Esophagus squamous epithelium (tissue), 5 donors: Measurements from ENCODE around the gene TNNC1. TPM values are rescaled to one million over a fixed set of nuclear protein-coding genes. Genes with fewer than 3 reads are reported as not detected.

Experiments used
- DNase-seq: peaks from one replicate; lab custom pipeline; 2025; lab: John Stamatoyannopoulos, UW
- H3K27ac ChIP-seq, 4 donors: fragments of 200-600 bp; sonication (generic); one replicate each; pipeline ENCODE4 v1.5.1; 2016 to 2019; ENCODE audit warnings: mild to moderate bottlenecking in 1 of 4
- H3K27me3 ChIP-seq, 4 donors: fragments of 200-600 bp; sonication (generic); 1 replicate in 3 of 4; 2 replicates in 1 of 4; pipeline versions ENCODE4 v1.5.1 to v1.6.0; 2017 to 2021; ENCODE audit warnings: antibody characterized with exemption in 1 of 4
- H3K36me3 ChIP-seq, 3 donors: fragments of 200-600 bp; sonication (generic); one replicate each; pipeline ENCODE4 v1.5.1; 2016 to 2019
- H3K4me1 ChIP-seq, 3 donors: fragments of 200-600 bp; sonication (generic); one replicate each; pipeline ENCODE4 v1.5.1; 2017 to 2019
- H3K4me3 ChIP-seq, 4 donors: fragments of 200-600 bp; sonication (generic); 1 replicate in 3 of 4; 2 replicates in 1 of 4; pipeline ENCODE4 v1.5.1; 2016 to 2019; ENCODE audit warnings: mild to moderate bottlenecking in 2 of 4, moderate library complexity in 1 of 4
- H3K9me3 ChIP-seq, 3 donors: fragments of 200-600 bp; sonication (generic); one replicate each; pipeline ENCODE4 v1.5.1; 2016 to 2019
- CTCF ChIP-seq, 6 experiments: fragments of 450-650 bp in 4 of 6; fragments of 200-600 bp in 2 of 6; sonication (generic) in 2 of 6; IDR thresholded peaks; one replicate each; pipeline ENCODE4 v1.5.1; 2016 to 2019; ENCODE audit warnings: antibody characterized with exemption in 6 of 6, mild to moderate bottlenecking in 4 of 6, moderate library complexity in 4 of 6
- POLR2A ChIP-seq, 4 donors: fragments of 450-650 bp; IDR thresholded peaks; one replicate each; pipeline ENCODE4 v1.6.1; 2017; ENCODE audit warnings: antibody characterized with exemption in 4 of 4, mild to moderate bottlenecking in 4 of 4, moderate library complexity in 3 of 4
- WGBS, 2 donors: methylation state at CpG; one replicate each; pipeline ENCODE4 v1.1.5; 2018; 5-methylcytosine and 5-hydroxymethylcytosine counted together
- intact Hi-C: fragments of 100-400 bp; cut with DNase I; formaldehyde crosslinking; loops from one replicate; pipeline ENCODE4 v1.15.0; 2022
- total RNA-seq, 4 donors: library from RNA; depleted of rRNA; stranded (reverse); fragments of >200 nt; gene quantifications; one replicate each; pipeline ENCODE4 v1.1.0, GENCODE V29; 2016
- donor health status: DM: yes; HTN: yes; CAD: no.

Gene TNNC1
- total RNA-seq, 4 donors from 2014 or later, result 4.1 TPM; not detected in 3

- Histone ChIP-seq H3K4me3 (peak overlapping the region in 1 of 4 donors; percentile 31), H3K27ac (peak overlapping the region; percentile 88 to 100 (median 94)), H3K4me1 (peaks cover 30 to 90% (median 56%) of the 10 kb centered on the region in 3 donors), H3K36me3 (peaks cover 30 to 63% (median 45%) of the 10 kb centered on the region in 3 donors), H3K9me3 (no peaks in the 10 kb centered on the region), H3K27me3 (no peaks in the 10 kb centered on the region)
- intact Hi-C loops, result no loop called here
- 65 to 79% methylated on average over 13 to 17 of the region's 20 CpGs for WGBS, 2 donors
- no peak for TF ChIP-seq CTCF (IDR thresholded peaks at IDR 0.05)
- TF ChIP-seq POLR2A (IDR thresholded peaks at IDR 0.05), result no peak
- DNase-seq, result no peak
These were observed 46.9 kb downstream of the TNNC1 start for GRCh38 chr3:52406791-52407510.

GRCh38 chr3:52406231-52406661 lies 47.6 kb downstream of the TNNC1 start:
- Histone ChIP-seq H3K4me3 (peak overlapping the region in 2 of 4 donors; percentile 20 to 31), H3K27ac (peak overlapping the region; percentile 88 to 100 (median 94)), H3K36me3 (peaks cover 31 to 70% (median 52%) of the 10 kb centered on the region in 3 donors), H3K9me3 (no peaks in the 10 kb centered on the region), H3K4me1 (peaks cover 23 to 87% (median 49%) of the 10 kb centered on the region in 3 donors), H3K27me3 (no peaks in the 10 kb centered on the region)
- TF ChIP-seq POLR2A (IDR thresholded peaks at IDR 0.05), result peak in 1 of 4 donors; percentile 34
- TF ChIP-seq CTCF (IDR thresholded peaks at IDR 0.05), result no peak
- peak; percentile 19 for DNase-seq
- 38% methylated on average over 5 of the region's 11 CpGs; no CpG with 5 or more reads in 1 of the 2 donors for whole genome bisulfite sequencing, 2 donors
- intact Hi-C loops, result no loop called here

DNA sequence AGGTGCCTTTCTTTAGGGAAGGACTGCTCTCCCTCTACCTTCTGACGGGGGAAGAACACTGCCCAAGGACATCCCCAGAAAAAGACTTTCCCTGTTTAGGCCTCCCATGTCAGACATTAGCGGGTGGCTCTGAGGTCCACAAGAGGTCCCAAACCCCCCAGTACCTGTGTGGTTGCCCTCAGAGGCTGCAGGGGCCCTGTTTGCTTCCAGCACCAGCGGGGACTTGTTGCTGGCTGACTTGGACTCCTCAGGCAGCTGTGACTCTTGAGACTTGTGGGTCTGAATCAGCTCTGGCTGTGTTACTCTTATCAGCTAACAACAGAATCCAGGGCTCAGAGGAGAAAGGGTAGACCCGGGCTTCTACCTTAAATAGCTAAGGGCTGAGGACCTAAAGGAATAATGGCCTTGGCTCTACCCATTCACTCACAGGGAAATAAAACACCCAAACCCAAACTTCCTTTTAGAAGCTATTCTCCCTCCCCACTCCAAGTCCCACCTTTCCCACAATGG lies 48.2 kb downstream of the TNNC1 start:
- peak overlapping the region; percentile 88 to 100 (median 94) for H3K27ac ChIP-seq

GRCh38 chr3:52405066-52405465 lies 48.8 kb downstream of the TNNC1 start:
- no peak for TF ChIP-seq POLR2A (IDR thresholded peaks at IDR 0.05)
- peaks cover 31 to 82% (median 63%) of the 10 kb centered on the region in 3 donors for H3K36me3 ChIP-seq
- H3K27ac ChIP-seq, result peak overlapping the region; percentile 49 to 100 (median 94)
- H3K27me3 ChIP-seq, result no peaks in the 10 kb centered on the region
- H3K4me3 ChIP-seq, result no peak overlapping the region
- WGBS, 2 donors, result 20 to 57% methylated on average over 1 to 5 of the region's 6 CpGs
- peaks cover 19 to 85% (median 47%) of the 10 kb centered on the region in 3 donors for H3K4me1 ChIP-seq
- DNase-seq, result no peak
- no peaks in the 10 kb centered on the region for H3K9me3 ChIP-seq
- intact Hi-C loops, result no loop called here

More for the DNA sequence above, 48.2 kb downstream of the TNNC1 start:
- H3K27me3 ChIP-seq, result no peaks in the 10 kb centered on the region
- TF ChIP-seq CTCF (IDR thresholded peaks at IDR 0.05) (no peak), POLR2A (IDR thresholded peaks at IDR 0.05) (no peak)
- 26 to 45% methylated on average over 4 of the region's 4 CpGs for WGBS, 2 donors
- intact Hi-C loops, result no loop called here
- no peaks in the 10 kb centered on the region for H3K9me3 ChIP-seq
- peaks cover 19 to 82% (median 47%) of the 10 kb centered on the region in 3 donors for H3K4me1 ChIP-seq
- peak overlapping the region in 2 of 4 donors; percentile 20 to 31 for H3K4me3 ChIP-seq
- no peak for DNase-seq
- H3K36me3 ChIP-seq, result peaks cover 31 to 76% (median 58%) of the 10 kb centered on the region in 3 donors

GRCh38 chr3:52404391-52404790 lies 49.5 kb downstream of the TNNC1 start:
- Histone ChIP-seq H3K27me3 (no peaks in the 10 kb centered on the region), H3K9me3 (no peaks in the 10 kb centered on the region), H3K4me1 (peaks cover 19 to 90% (median 47%) of the 10 kb centered on the region in 3 donors), H3K27ac (peak overlapping the region; percentile 49 to 100 (median 94)), H3K36me3 (peaks cover 31 to 89% (median 63%) of the 10 kb centered on the region in 3 donors), H3K4me3 (no peak overlapping the region)
- intact Hi-C loops, result no loop called here
- TF ChIP-seq CTCF (IDR thresholded peaks at IDR 0.05) (no peak), POLR2A (IDR thresholded peaks at IDR 0.05) (no peak)
- DNase-seq, result no peak
- WGBS, 2 donors, result 38 to 44% methylated on average over 4 to 8 of the region's 10 CpGs
